Endothelial cell of umbilical vein (primary cell): ENCODE measurements around the gene PCBP4.

Source experiments
- CTCF ChIP-seq, 2 donors: IDR thresholded peaks; 1 replicate in 1 of 2; 2 replicates in 1 of 2; pipeline ENCODE4 v1.5.1; 2011; ENCODE audit warnings: low read length in 2 of 2, mild to moderate bottlenecking in 2 of 2, moderate library complexity in 2 of 2, control low read depth in 1 of 2, inconsistent platforms in 1 of 2, low read depth in 1 of 2; ENCODE audit not compliant: insufficient read depth in 1 of 2; ENCODE audit errors: extremely low read depth in 1 of 2
- EZH2 ChIP-seq: IDR thresholded peaks from 2 replicates; pipeline ENCODE4 v1.6.1; 2012; ENCODE audit warnings: borderline replicate concordance, low read depth, mild to moderate bottlenecking, moderate library complexity, low read length, inconsistent platforms; ENCODE audit not compliant: severe bottlenecking
- FOS ChIP-seq: IDR thresholded peaks from 2 replicates; pipeline ENCODE4 v1.6.1; 2011; ENCODE audit warnings: mild to moderate bottlenecking, low read length, moderate library complexity, borderline replicate concordance; ENCODE audit not compliant: insufficient read depth
- GATA2 ChIP-seq: IDR thresholded peaks from 2 replicates; pipeline ENCODE4 v1.7.0; 2011; ENCODE audit warnings: low read depth, mild to moderate bottlenecking, moderate library complexity, mixed read lengths, low read length; ENCODE audit not compliant: insufficient read length, insufficient read depth
- JUN ChIP-seq: IDR thresholded peaks from 2 replicates; pipeline ENCODE4 v1.6.1; 2011; ENCODE audit warnings: borderline replicate concordance, low read depth; ENCODE audit not compliant: insufficient read length, insufficient read depth
- MAX ChIP-seq: IDR thresholded peaks from 2 replicates; pipeline ENCODE4 v1.6.1; 2011; ENCODE audit not compliant: insufficient read depth, insufficient read length
- MYC ChIP-seq: IDR thresholded peaks from one replicate; pipeline ENCODE4 v1.6.1; 2011; ENCODE audit warnings: mild to moderate bottlenecking, low read depth, low read length
- POLR2A ChIP-seq: IDR thresholded peaks from 2 replicates; pipeline ENCODE4 v1.6.1; 2012; ENCODE audit warnings: low read depth, mild to moderate bottlenecking, control low read depth, low read length
- POLR2AphosphoS5 ChIP-seq: IDR thresholded peaks from 2 replicates; pipeline ENCODE4 v1.6.1; 2012; ENCODE audit warnings: low read depth, mild to moderate bottlenecking, control low read depth, low read length, moderate library complexity; ENCODE audit not compliant: insufficient read depth

- no peak for TF ChIP-seq EZH2
- TF ChIP-seq CTCF (IDR thresholded peaks at IDR 0.05; ENCODE audit: extremely low read depth in 1 of 2, insufficient read depth in 1 of 2, low read depth in 1 of 2, low read length in 2 of 2): no peak
- TF ChIP-seq FOS: no peak
- no peak for TF ChIP-seq POLR2A
- no peak for TF ChIP-seq JUN
- no peak for TF ChIP-seq POLR2AphosphoS5
- no peak for TF ChIP-seq MAX
- TF ChIP-seq MYC: no peak
- TF ChIP-seq GATA2: no peak
These were observed 18.1 kb downstream of the PCBP4 start for GRCh38 chr3:51949121-51949520.
